H1 (cell line): ENCODE results near the gene EPHB1. TPM values are rescaled to one million over a fixed set of nuclear protein-coding genes. Genes with fewer than 3 reads are reported as not detected.

Experiments
- CTCF ChIA-PET: fragments of 300-600 bp; sonication (Branson Sonifier 250); formaldehyde crosslinking; loops from one replicate; lab custom pipeline; 2021; ENCODE audit not compliant: partially characterized antibody; lab: Charles Lee
- POLR2A ChIA-PET: fragments of 300-600 bp; sonication (Branson Sonifier 250); formaldehyde crosslinking; loops from one replicate; lab custom pipeline; 2021; ENCODE audit warnings: inconsistent platforms; ENCODE audit not compliant: partially characterized antibody; lab: Charles Lee
- DNase-seq, 2 experiments: peaks; one replicate each; pipeline versions ENCODE4 v3.0.0 to v3.0.0-alpha.2; 2010 to 2022; ENCODE audit warnings: low spot score in 2 of 2, low read depth in 1 of 2, mixed read lengths in 1 of 2
- FAIRE-seq: peaks from 2 replicates; lab custom pipeline; 2011; peaks lifted over from hg19 to GRCh38; lab: Jason Lieb, UNC
- H2AFZ ChIP-seq: 2 replicates; pipeline ENCODE4 v1.8.1; 2012; ENCODE audit warnings: low read length, inconsistent platforms
- H2AK5ac ChIP-seq: 2 replicates; pipeline ENCODE4 v1.6.1; 2013; ENCODE audit warnings: low read depth, low read length
- H2BK120ac ChIP-seq: replicated peaks from 2 replicates; pipeline ENCODE3; 2013; ENCODE audit warnings: low read depth, low read length, inconsistent platforms
- H2BK12ac ChIP-seq: 2 replicates; pipeline ENCODE4 v1.6.1; 2013; ENCODE audit warnings: low read depth, low read length
- H2BK15ac ChIP-seq: 2 replicates; pipeline ENCODE4 v1.6.1; 2013; ENCODE audit warnings: low read length
- H2BK20ac ChIP-seq: 2 replicates; pipeline ENCODE4 v1.6.1; 2013; ENCODE audit warnings: low read length
- H2BK5ac ChIP-seq: 2 replicates; pipeline ENCODE4 v1.6.1; 2013; ENCODE audit warnings: low read depth, low read length
- H3K14ac ChIP-seq: 2 replicates; pipeline ENCODE4 v1.6.1; 2013; ENCODE audit warnings: inconsistent platforms; ENCODE audit not compliant: insufficient read length
- H3K18ac ChIP-seq: 2 replicates; pipeline ENCODE4 v1.6.1; 2013; ENCODE audit warnings: low read length; ENCODE audit errors: extremely low read depth
- H3K23ac ChIP-seq: 2 replicates; pipeline ENCODE4 v1.6.1; 2013; ENCODE audit warnings: inconsistent platforms; ENCODE audit not compliant: insufficient read length
- H3K23me2 ChIP-seq: 2 replicates; pipeline ENCODE4 v1.6.1; 2013; ENCODE audit warnings: low read depth, low read length
- H3K27ac ChIP-seq: 2 replicates; pipeline ENCODE4 v1.6.1; 2011; ENCODE audit warnings: low read depth, low read length, inconsistent platforms
- H3K27me3 ChIP-seq, 4 experiments: replicated peaks in 1 of 4; 1 replicate in 1 of 4; 2 replicates in 3 of 4; pipeline versions ENCODE4 v1.6.1 to v1.8.1; 2011 to 2013; ENCODE audit warnings: low read length in 3 of 4, mild to moderate bottlenecking in 3 of 4, inconsistent platforms in 2 of 4, mixed read lengths in 2 of 4, moderate library complexity in 1 of 4; ENCODE audit not compliant: control insufficient read depth in 3 of 4, insufficient read depth in 3 of 4; ENCODE audit errors: extremely low read depth in 1 of 4
- H3K36me3 ChIP-seq, 4 experiments: 2 replicates each; pipeline versions ENCODE4 v1.6.1 to v1.8.1; 2011 to 2013; ENCODE audit warnings: mild to moderate bottlenecking in 4 of 4, low read length in 3 of 4, moderate library complexity in 2 of 4, control low read depth in 1 of 4, inconsistent platforms in 1 of 4; ENCODE audit not compliant: insufficient read depth in 4 of 4, control insufficient read depth in 2 of 4
- H3K4ac ChIP-seq: replicated peaks from 2 replicates; pipeline ENCODE3; 2013; ENCODE audit warnings: low read length, low read depth, mixed read lengths, inconsistent platforms; ENCODE audit not compliant: insufficient read length
- H3K4me1 ChIP-seq, 4 experiments: replicated peaks in 1 of 4; 1 replicate in 1 of 4; 2 replicates in 3 of 4; pipeline versions ENCODE4 v1.6.1 to v1.8.1; 2011 to 2013; ENCODE audit warnings: low read length in 3 of 4, inconsistent platforms in 2 of 4, mixed read lengths in 1 of 4; ENCODE audit not compliant: insufficient read depth in 4 of 4, control insufficient read depth in 3 of 4
- H3K4me2 ChIP-seq, 2 experiments: 2 replicates each; pipeline versions ENCODE4 v1.6.1 to v1.8.1; 2011 to 2013; ENCODE audit warnings: low read depth in 2 of 2, low read length in 2 of 2, control low read depth in 1 of 2, inconsistent platforms in 1 of 2, mild to moderate bottlenecking in 1 of 2; ENCODE audit not compliant: insufficient read depth in 1 of 2
- H3K4me3 ChIP-seq, 4 experiments: fragments of 200-600, 300-600 bp in 1 of 4; sonication (generic), shearing (Covaris generic), sonication (Bioruptor Twin) in 1 of 4; 2 replicates each; pipeline versions ENCODE4 v1.5.1 to v1.8.1; 2011 to 2016; ENCODE audit warnings: low read length in 4 of 4, low read depth in 3 of 4, control low read depth in 2 of 4, inconsistent platforms in 2 of 4, mild to moderate bottlenecking in 2 of 4, mixed read lengths in 1 of 4, moderate library complexity in 1 of 4; ENCODE audit not compliant: insufficient read depth in 2 of 4; ENCODE audit errors: extremely low read depth in 1 of 4
- H3K56ac ChIP-seq: replicated peaks from 2 replicates; pipeline ENCODE3; 2013; ENCODE audit warnings: low read depth, mild to moderate bottlenecking, mixed read lengths, low read length, inconsistent platforms; ENCODE audit not compliant: insufficient read length
- H3K79me1 ChIP-seq: 2 replicates; pipeline ENCODE4 v1.6.1; 2013; ENCODE audit warnings: low read depth, low read length, control low read depth
- H3K79me2 ChIP-seq, 2 experiments: 2 replicates each; pipeline versions ENCODE4 v1.6.1 to v1.8.1; 2012 to 2013; ENCODE audit warnings: low read length in 2 of 2, mild to moderate bottlenecking in 2 of 2, inconsistent platforms in 1 of 2; ENCODE audit not compliant: insufficient read depth in 2 of 2, control insufficient read depth in 1 of 2
- H3K9ac ChIP-seq, 4 experiments: replicated peaks in 1 of 4; 1 replicate in 1 of 4; 2 replicates in 3 of 4; pipeline versions ENCODE4 v1.6.1 to v1.8.1; 2011 to 2013; ENCODE audit warnings: low read depth in 3 of 4, low read length in 3 of 4, control low read depth in 2 of 4, mild to moderate bottlenecking in 2 of 4, moderate library complexity in 2 of 4, inconsistent platforms in 1 of 4; ENCODE audit errors: extremely low read depth in 1 of 4
- H3K9me3 ChIP-seq, 2 experiments: 2 replicates each; pipeline versions ENCODE4 v1.6.1 to v1.8.1; 2012 to 2013; ENCODE audit warnings: mild to moderate bottlenecking in 2 of 2, moderate library complexity in 2 of 2, control low read depth in 1 of 2, inconsistent platforms in 1 of 2, low read depth in 1 of 2, low read length in 1 of 2, mixed read lengths in 1 of 2; ENCODE audit not compliant: insufficient read depth in 2 of 2
- H4K20me1 ChIP-seq, 2 experiments: replicated peaks in 1 of 2; 2 replicates each; pipeline versions ENCODE3 to v1.8.1; 2011 to 2013; ENCODE audit warnings: inconsistent platforms in 2 of 2, low read length in 2 of 2, mild to moderate bottlenecking in 1 of 2; ENCODE audit not compliant: insufficient read depth in 2 of 2, control insufficient read depth in 1 of 2
- H4K5ac ChIP-seq: 2 replicates; pipeline ENCODE4 v1.6.1; 2013; ENCODE audit warnings: low read length, low read depth, mixed read lengths, inconsistent platforms; ENCODE audit not compliant: insufficient read length
- H4K8ac ChIP-seq: 2 replicates; pipeline ENCODE4 v1.8.0; 2013; ENCODE audit warnings: mild to moderate bottlenecking, moderate library complexity, low read length, inconsistent platforms; ENCODE audit not compliant: insufficient read depth; ENCODE audit errors: extremely low read depth
- H4K91ac ChIP-seq: replicated peaks from 2 replicates; pipeline ENCODE3; 2013; ENCODE audit warnings: low read length, mixed read lengths, inconsistent platforms; ENCODE audit not compliant: insufficient read length
- CHD2 ChIP-seq: IDR thresholded peaks from 2 replicates; pipeline ENCODE4 v1.6.1; 2012; ENCODE audit warnings: low read length, improper control_type of control experiment
- SP2 ChIP-seq: IDR thresholded peaks from 2 replicates; pipeline ENCODE4 v1.6.1; 2012; ENCODE audit warnings: mild to moderate bottlenecking, low read length, inconsistent platforms
- SUZ12 ChIP-seq: fragments of 200-600 bp; sonication (generic); IDR thresholded peaks from 2 replicates; pipeline ENCODE4 v1.6.1; 2012; ENCODE audit warnings: mild to moderate bottlenecking, inconsistent platforms, low read length, moderate library complexity, mixed read lengths
- ZNF274 ChIP-seq: IDR thresholded peaks from 2 replicates; pipeline ENCODE4 v1.7.0; 2012; ENCODE audit warnings: low read length, borderline replicate concordance; ENCODE audit errors: extremely low read depth
- WGBS, 2 experiments: shearing (Covaris generic) in 1 of 2; methylation state at CpG; one replicate each; pipeline versions ENCODE4 v1.1.6 to v1.1.7; 2013 to 2015; ENCODE audit warnings: low lambda C conversion rate in 2 of 2, mixed read lengths in 2 of 2, inconsistent platforms in 1 of 2, low coverage in 1 of 2, missing lambda C conversion rate in 1 of 2; ENCODE audit not compliant: insufficient replicate concordance in 2 of 2, insufficient coverage in 1 of 2, insufficient read length in 1 of 2; ENCODE audit errors: extremely low coverage in 1 of 2, missing lambda C conversion rate in 1 of 2; 5-methylcytosine and 5-hydroxymethylcytosine counted together
- polyA plus RNA-seq, 7 experiments: library from polyadenylated mRNA; depleted of rRNA in 3 of 7; stranded (reverse) in 5 of 7; unstranded in 2 of 7; fragments of >200 nt in 5 of 7; fragments of 200-250 nt in 2 of 7; gene quantifications; 1 replicate in 5 of 7; 2 replicates in 1 of 7; 4 replicates in 1 of 7; pipeline versions ENCODE4 v1.2.1 to v1.2.3, GENCODE V29; 2011 to 2013; ENCODE audit warnings: missing spikeins in 2 of 7, mixed read lengths in 2 of 7
- total RNA-seq: library from RNA; stranded (reverse); fragmentation: NEBNext Ultra II Directional; extraction: Animal tissue kit (Norgen Biotek cat#: 25700); gene quantifications from 2 replicates; pipeline ENCODE4 v1.2.1, GENCODE V29; 2021

The EPHB1 gene
- total and polyA plus RNA-seq, 2 of the 8 experiments (the other 6 are each of a cell fraction or from before 2014, with no cell fraction given): 3.5 to 5.9 TPM

DNA sequence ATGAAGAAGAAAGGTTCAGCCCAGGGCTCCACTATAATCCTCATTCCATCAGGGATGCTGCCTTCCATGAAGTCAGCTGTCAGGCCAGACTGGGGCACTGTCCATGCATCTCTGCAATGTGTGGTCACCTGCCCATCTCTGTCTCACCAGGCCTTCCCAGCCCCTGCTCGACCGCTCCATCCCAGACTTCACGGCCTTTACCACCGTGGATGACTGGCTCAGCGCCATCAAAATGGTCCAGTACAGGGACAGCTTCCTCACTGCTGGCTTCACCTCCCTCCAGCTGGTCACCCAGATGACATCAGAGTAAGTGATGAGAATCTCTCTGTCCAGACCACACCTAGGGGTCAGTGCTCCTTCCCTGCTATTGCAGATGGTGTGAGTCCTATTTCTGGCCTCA lies 454.1 kb downstream of the EPHB1 start:
- Histone ChIP-seq H3K14ac (no peak overlapping the region), H2BK15ac (no peak overlapping the region), H3K4ac (no peak overlapping the region), H3K4me1 (no peaks in the 10 kb centered on the region; a peak in 1 of 7 replicates), H3K79me1 (no peaks in the 10 kb centered on the region), H3K36me3 (no peaks in the 10 kb centered on the region), H3K23me2 (no peaks in the 10 kb centered on the region), H2BK20ac (no peak overlapping the region), H4K20me1 (no peaks in the 10 kb centered on the region), H3K56ac (no peak overlapping the region), H3K4me3 (no peak overlapping the region), H2AK5ac (0 out of 2 replicates have a peak overlapping the region, but pooled peaks have one; percentile 39), H3K23ac (no peak overlapping the region), H3K4me2 (no peak overlapping the region), H3K18ac (no peak overlapping the region), H3K9ac (no peak overlapping the region), H4K91ac (no peak overlapping the region), H2BK5ac (no peak overlapping the region), H4K5ac (no peak overlapping the region), H3K27ac (no peak overlapping the region), H4K8ac (no peak overlapping the region; the same call in 1 of the 2 replicates), H2AFZ (no peak overlapping the region), H2BK12ac (no peak overlapping the region), H3K9me3 (no peaks in the 10 kb centered on the region), H2BK120ac (no peak overlapping the region), H3K27me3 (no peaks in the 10 kb centered on the region), H3K79me2 (no peaks in the 10 kb centered on the region)
- 87% methylated on average over 5 of the region's 5 CpGs; no CpG with 5 or more reads in 1 of the 2 experiments for WGBS, 2 experiments
- ChIA-PET CTCF (interaction anchor here (1.3 kb wide), 1 partner anchor 9 kb away, joined by 5 read pairs; no protein-coding TSS in a partner anchor), POLR2A (no interaction called here)
- DNase-seq (peak in 1 of 2 experiments; percentile 6), FAIRE-seq (no peak)
- TF ChIP-seq SP2 (no peak), ZNF274 (no peak), SUZ12 (no peak), CHD2 (no peak)
